Activated CD4-positive, alpha-beta T cell treated with anti-CD3 and anti-CD28 coated beads, Interleukin-2, amount 10 ng/mL, durations not matched to agents 7 days and 5 days (primary cell): ENCODE measurements around the gene ARVCF. TPM values are rescaled to one million over a fixed set of nuclear protein-coding genes. Genes with fewer than 3 reads are reported as not detected.

Experiments
- CTCF ChIA-PET: fragments of 350-600 bp; sonication (Branson Sonifier 250); formaldehyde crosslinking; loops from one replicate; lab custom pipeline; 2021; ENCODE audit warnings: antibody characterized with exemption; lab: Charles Lee
- POLR2A ChIA-PET: fragments of 350-600 bp; sonication (Branson Sonifier 250); formaldehyde crosslinking; loops from one replicate; lab custom pipeline; 2021; ENCODE audit warnings: antibody characterized with exemption; lab: Charles Lee
- DNase-seq: peaks from one replicate; pipeline ENCODE4 v3.0.0-alpha.2; 2020
- H3K27ac Mint-ChIP-seq: one replicate; pipeline ENCODE4 v1.8.0; 2021; ENCODE audit warnings: mild to moderate bottlenecking, moderate library complexity, mixed read lengths
- H3K27me3 Mint-ChIP-seq: one replicate; pipeline ENCODE4 v1.8.0; 2021; ENCODE audit warnings: mixed read lengths
- H3K36me3 Mint-ChIP-seq: one replicate; pipeline ENCODE4 v1.8.0; 2021; ENCODE audit warnings: low read depth, mixed read lengths
- H3K4me1 Mint-ChIP-seq: one replicate; pipeline ENCODE4 v1.8.0; 2021; ENCODE audit warnings: mixed read lengths
- H3K4me3 Mint-ChIP-seq: one replicate; pipeline ENCODE4 v1.8.0; 2021; ENCODE audit warnings: mild to moderate bottlenecking, moderate library complexity, mixed read lengths
- H3K9me3 Mint-ChIP-seq: one replicate; pipeline ENCODE4 v1.8.0; 2021; ENCODE audit warnings: mixed read lengths
- total RNA-seq, 2 experiments: library from RNA; stranded (reverse); gene quantifications; one replicate each; pipeline ENCODE4 v1.2.3, GENCODE V29; 2021

Gene ARVCF
- total RNA-seq, 2 experiments from 2014 or later, result 0.89 to 1.2 TPM

GRCh38 chr22:19994851-19995610, 21.6 kb downstream of the ARVCF start:
- H3K4me1 Mint-ChIP-seq, result no peaks in the 10 kb centered on the region
- DNase-seq, result no peak
- H3K27ac Mint-ChIP-seq, result no peak overlapping the region
- ChIA-PET POLR2A (no interaction called here), CTCF (interaction anchor here (0.6 kb wide), 1 partner anchor 49 kb away, joined by 3 read pairs; no protein-coding TSS in a partner anchor)
- H3K4me3 Mint-ChIP-seq, result no peak overlapping the region
- H3K36me3 Mint-ChIP-seq, result no peaks in the 10 kb centered on the region
- H3K27me3 Mint-ChIP-seq, result no peaks in the 10 kb centered on the region
- H3K9me3 Mint-ChIP-seq, result no peaks in the 10 kb centered on the region

GRCh38 chr22:19993926-19994325, 22.7 kb downstream of the ARVCF start:
- H3K4me1 Mint-ChIP-seq, result no peaks in the 10 kb centered on the region
- no peaks in the 10 kb centered on the region for H3K9me3 Mint-ChIP-seq
- H3K27ac Mint-ChIP-seq, result no peak overlapping the region
- CTCF ChIA-PET, result no interaction called here
- DNase-seq, result no peak
- no peaks in the 10 kb centered on the region for H3K27me3 Mint-ChIP-seq
- POLR2A ChIA-PET, result no interaction called here
- H3K4me3 Mint-ChIP-seq, result no peak overlapping the region
- no peaks in the 10 kb centered on the region for H3K36me3 Mint-ChIP-seq

GRCh38 chr22:19992921-19993355, 23.7 kb downstream of the ARVCF start:
- no peaks in the 10 kb centered on the region for H3K36me3 Mint-ChIP-seq
- ChIA-PET CTCF (no interaction called here), POLR2A (no interaction called here)
- H3K27ac Mint-ChIP-seq, result no peak overlapping the region
- H3K4me3 Mint-ChIP-seq, result no peak overlapping the region
- H3K4me1 Mint-ChIP-seq, result no peaks in the 10 kb centered on the region
- no peaks in the 10 kb centered on the region for H3K27me3 Mint-ChIP-seq
- DNase-seq, result no peak
- no peaks in the 10 kb centered on the region for H3K9me3 Mint-ChIP-seq

- no peaks in the 10 kb centered on the region for H3K27me3 Mint-ChIP-seq
- DNase-seq, result no peak
- H3K27ac Mint-ChIP-seq, result no peak overlapping the region
- H3K36me3 Mint-ChIP-seq, result no peaks in the 10 kb centered on the region
- H3K4me3 Mint-ChIP-seq, result no peak overlapping the region
- CTCF ChIA-PET, result no interaction called here
- POLR2A ChIA-PET, result no interaction called here
- no peaks in the 10 kb centered on the region for H3K4me1 Mint-ChIP-seq
- H3K9me3 Mint-ChIP-seq, result no peaks in the 10 kb centered on the region
These were observed 24.1 kb downstream of the ARVCF start for GRCh38 chr22:19992481-19992911.

GRCh38 chr22:19991645-19992451, 24.8 kb downstream of the ARVCF start:
- DNase-seq, result no peak
- Mint-ChIP-seq H3K27ac (no peak overlapping the region), H3K4me1 (no peaks in the 10 kb centered on the region), H3K9me3 (no peaks in the 10 kb centered on the region), H3K4me3 (no peak overlapping the region), H3K36me3 (no peaks in the 10 kb centered on the region), H3K27me3 (no peaks in the 10 kb centered on the region)
- CTCF ChIA-PET, result no interaction called here
- POLR2A ChIA-PET, result no interaction called here

DNA sequence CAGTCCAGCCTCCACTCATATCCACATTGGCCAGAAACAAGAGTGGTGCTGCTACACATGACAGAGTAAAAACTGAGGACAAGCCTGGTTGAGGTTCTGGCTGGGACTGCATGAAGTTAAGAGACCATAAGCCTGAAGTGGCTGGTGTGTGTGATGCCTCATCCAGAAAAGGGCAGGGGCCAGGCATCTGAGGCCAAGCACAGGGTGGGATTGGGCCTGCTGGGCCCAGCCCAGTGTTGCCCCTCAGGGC, 25.3 kb downstream of the ARVCF start:
- no peaks in the 10 kb centered on the region for H3K9me3 Mint-ChIP-seq
- H3K27me3 Mint-ChIP-seq, result peaks cover 1% of the 10 kb centered on the region
- POLR2A ChIA-PET, result no interaction called here
- no peaks in the 10 kb centered on the region for H3K36me3 Mint-ChIP-seq
- no peak overlapping the region for H3K4me3 Mint-ChIP-seq
- CTCF ChIA-PET, result no interaction called here
- H3K4me1 Mint-ChIP-seq, result peaks cover under 1% of the 10 kb centered on the region
- no peak overlapping the region for H3K27ac Mint-ChIP-seq
- no peak for DNase-seq

DNA sequence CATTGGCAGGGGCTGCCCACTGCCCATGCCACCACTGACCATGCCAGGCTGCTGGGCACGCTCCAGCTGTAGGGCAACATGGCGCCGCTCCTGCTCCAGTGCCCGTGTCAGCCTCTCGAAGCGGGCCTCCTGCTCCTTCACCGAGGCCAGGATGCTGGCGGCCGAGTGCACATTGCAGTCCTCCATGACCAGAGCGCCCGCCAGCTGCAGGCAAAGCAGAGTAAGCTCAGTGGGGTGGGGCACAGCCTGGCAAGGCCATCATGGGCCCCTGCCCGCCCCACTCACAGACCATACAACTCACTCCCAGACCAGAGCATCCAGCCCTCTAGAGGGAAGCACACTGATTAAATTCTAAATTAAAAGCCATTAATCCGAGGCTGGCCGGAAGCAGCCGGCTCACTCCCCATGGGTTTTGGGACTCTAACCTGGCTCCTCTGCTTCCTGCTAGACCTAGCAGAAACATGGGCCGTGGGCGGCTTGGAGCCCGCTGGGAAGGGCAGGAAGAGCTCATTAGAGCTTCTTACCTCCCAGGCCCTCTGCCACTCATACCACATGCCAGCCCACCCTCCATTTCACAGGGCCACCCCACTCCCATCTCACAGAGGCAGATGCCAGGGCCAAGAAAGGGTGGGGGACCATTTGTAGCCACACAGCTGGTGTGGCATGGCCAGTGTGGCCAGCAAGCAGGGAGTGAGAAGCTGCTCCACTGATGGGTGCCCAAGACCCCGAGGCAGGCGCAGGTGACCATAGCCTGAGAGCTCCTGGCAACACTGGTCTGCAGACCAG, 25.8 kb downstream of the ARVCF start:
- DNase-seq, result no peak
- CTCF ChIA-PET, result interaction anchor here (1.5 kb wide), 1 partner anchor 19 kb away, joined by 3 read pairs; no protein-coding TSS in a partner anchor
- H3K9me3 Mint-ChIP-seq, result no peaks in the 10 kb centered on the region
- no peaks in the 10 kb centered on the region for H3K36me3 Mint-ChIP-seq
- H3K27ac Mint-ChIP-seq, result no peak overlapping the region
- peaks cover 2% of the 10 kb centered on the region for H3K4me1 Mint-ChIP-seq
- H3K4me3 Mint-ChIP-seq, result no peak overlapping the region
- POLR2A ChIA-PET, result no interaction called here
- peaks cover 3% of the 10 kb centered on the region for H3K27me3 Mint-ChIP-seq

DNA sequence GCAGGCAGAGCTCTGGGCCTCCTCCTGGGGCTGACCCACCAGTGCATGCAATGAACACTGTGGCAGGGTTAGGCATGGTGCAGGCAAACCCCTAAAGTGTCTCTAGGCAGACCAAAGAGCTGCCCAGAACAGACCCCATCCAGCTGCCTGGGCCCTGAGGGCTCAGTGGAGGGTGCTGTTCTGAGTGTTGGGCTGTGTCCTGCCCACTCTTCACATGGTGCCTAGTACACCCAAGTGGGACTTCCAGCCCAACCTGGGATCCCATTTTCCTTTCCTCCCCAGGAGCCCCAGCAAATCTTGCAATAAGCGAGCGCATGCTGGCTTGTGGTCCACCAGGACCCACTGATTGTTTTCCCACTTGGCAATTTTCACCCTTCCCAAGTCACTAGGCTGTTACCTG, 26.4 kb downstream of the ARVCF start:
- no peaks in the 10 kb centered on the region for H3K9me3 Mint-ChIP-seq
- H3K27me3 Mint-ChIP-seq, result peaks cover 5% of the 10 kb centered on the region
- POLR2A ChIA-PET, result no interaction called here
- peaks cover 2% of the 10 kb centered on the region for H3K4me1 Mint-ChIP-seq
- H3K4me3 Mint-ChIP-seq, result no peak overlapping the region
- no peaks in the 10 kb centered on the region for H3K36me3 Mint-ChIP-seq
- DNase-seq, result no peak
- H3K27ac Mint-ChIP-seq, result no peak overlapping the region
- CTCF ChIA-PET, result interaction anchor here (1.5 kb wide), 1 partner anchor 18 kb away, joined by 3 read pairs; no protein-coding TSS in a partner anchor

DNA sequence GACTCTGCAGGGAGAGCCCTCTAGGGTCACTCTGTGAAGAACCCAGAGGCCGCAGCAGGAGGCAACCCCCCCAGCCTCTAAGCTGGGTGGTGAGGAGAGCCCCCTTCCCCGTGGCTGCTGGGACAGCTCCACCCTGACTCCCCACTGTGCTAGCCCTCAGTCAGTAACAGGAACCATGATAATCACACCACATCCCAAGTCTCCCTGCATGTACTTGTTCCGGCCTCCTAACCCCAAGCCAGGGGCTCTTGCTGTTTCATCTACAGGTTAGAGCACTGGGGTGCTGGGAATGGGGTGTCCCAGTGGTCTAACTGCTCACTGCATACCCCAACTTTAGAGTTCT, 26.9 kb downstream of the ARVCF start:
- POLR2A ChIA-PET, result no interaction called here
- H3K36me3 Mint-ChIP-seq, result no peaks in the 10 kb centered on the region
- H3K4me3 Mint-ChIP-seq, result no peak overlapping the region

GRCh38 chr22:19988965-19989724, 27.5 kb downstream of the ARVCF start:
- Mint-ChIP-seq H3K36me3 (no peaks in the 10 kb centered on the region), H3K4me3 (no peak overlapping the region), H3K27ac (no peak overlapping the region), H3K4me1 (peaks cover 2% of the 10 kb centered on the region), H3K9me3 (no peaks in the 10 kb centered on the region), H3K27me3 (peaks cover 7% of the 10 kb centered on the region)
- ChIA-PET POLR2A (no interaction called here), CTCF (interaction anchor here (1.5 kb wide), 1 partner anchor 17 kb away, joined by 3 read pairs; no protein-coding TSS in a partner anchor)
- no peak for DNase-seq

More for the DNA sequence above, 26.9 kb downstream of the ARVCF start:
- Mint-ChIP-seq H3K27me3 (peaks cover 7% of the 10 kb centered on the region), H3K9me3 (no peaks in the 10 kb centered on the region), H3K27ac (no peak overlapping the region), H3K4me1 (peaks cover 2% of the 10 kb centered on the region)
- DNase-seq, result no peak
- CTCF ChIA-PET, result interaction anchor here (1.5 kb wide), 1 partner anchor 18 kb away, joined by 3 read pairs; no protein-coding TSS in a partner anchor

DNA sequence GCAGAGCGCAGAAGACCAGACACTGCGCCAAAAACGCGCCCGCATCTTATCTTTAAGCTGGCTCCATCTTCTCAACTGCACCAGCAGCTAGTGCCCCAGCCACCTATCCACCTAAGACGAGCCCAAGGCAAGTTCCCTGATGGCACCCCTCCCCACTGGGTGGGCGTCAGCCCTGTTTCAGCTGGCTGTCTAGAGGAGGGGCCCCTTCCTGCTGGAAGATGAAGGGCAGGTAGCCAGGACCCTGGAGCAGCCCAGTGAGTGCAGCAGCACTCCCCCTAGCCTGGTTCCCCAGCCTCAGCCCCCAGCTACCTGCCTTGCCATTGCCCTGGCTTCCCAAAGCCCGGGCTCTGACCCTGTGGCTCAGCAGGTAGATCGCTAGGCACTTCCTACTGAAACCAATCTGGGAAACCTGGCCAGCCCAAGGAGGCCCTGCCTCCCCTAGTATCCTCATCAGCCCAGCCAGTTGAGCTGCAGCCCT, 28.3 kb downstream of the ARVCF start:
- H3K36me3 Mint-ChIP-seq, result no peaks in the 10 kb centered on the region
- no peak overlapping the region for H3K27ac Mint-ChIP-seq
- H3K9me3 Mint-ChIP-seq, result no peaks in the 10 kb centered on the region
- ChIA-PET CTCF (no interaction called here), POLR2A (no interaction called here)
- peaks cover 2% of the 10 kb centered on the region for H3K4me1 Mint-ChIP-seq
- H3K4me3 Mint-ChIP-seq, result no peak overlapping the region
- DNase-seq, result no peak
- peaks cover 7% of the 10 kb centered on the region for H3K27me3 Mint-ChIP-seq
